ENCODE data around the gene PRPS1.
"Not testable (repeated sequence)": the region's sequence is repeated elsewhere in the genome, so short reads cannot be mapped to it uniquely, and the experiment has no call there.

PRPS1 gene

GRCh38 chrX:107603429-107604159 is 24.7 kb upstream of the PRPS1 start:
- ChIA-PET CTCF (no interaction called here), POLR2A (no interaction called here)
- H3K4me3 ChIP-seq (ENCODE audit: low read depth, low read length) = no peak overlapping the region
- no peak for DNase-seq (ENCODE audit: low read depth, low spot score)
- TF ChIP-seq CTCF (IDR thresholded peaks at IDR 0.05; ENCODE audit: insufficient read depth, low read length, missing control alignments) = no peak

GRCh38 chrX:107609061-107609460 is 19.2 kb upstream of the PRPS1 start:
- POLR2A ChIA-PET; DNase-seq (ENCODE audit: low read depth, low spot score); H3K4me3 ChIP-seq (ENCODE audit: low read depth, low read length); CTCF ChIA-PET: not testable (repeated sequence)

GRCh38 chrX:107610667-107611066 is 17.6 kb upstream of the PRPS1 start:
- no peak overlapping the region for H3K4me3 ChIP-seq (ENCODE audit: low read depth, low read length)
- no peak for TF ChIP-seq CTCF (IDR thresholded peaks at IDR 0.05; ENCODE audit: insufficient read depth, low read length, missing control alignments)
- ChIA-PET POLR2A (interaction anchor here (1.7 kb wide), 1 partner anchor 17 kb away, joined by 6 read pairs; the partner anchor contains the start of gene PRPS1), CTCF (no interaction called here)
- DNase-seq (ENCODE audit: low read depth, low spot score) = no peak

GRCh38 chrX:107619885-107620322 is 8.4 kb upstream of the PRPS1 start:
- no peak for DNase-seq (ENCODE audit: low read depth, low spot score)
- H3K4me3 ChIP-seq (ENCODE audit: low read depth, low read length) = no peak overlapping the region
- ChIA-PET CTCF (interaction anchor here (0.6 kb wide), 1 partner anchor 81 kb away, joined by 3 read pairs; no protein-coding TSS in a partner anchor), POLR2A (no interaction called here)
- TF ChIP-seq CTCF (IDR thresholded peaks at IDR 0.05; ENCODE audit: insufficient read depth, low read length, missing control alignments) = no peak

- POLR2A ChIA-PET = no interaction called here
- TF ChIP-seq CTCF (IDR thresholded peaks at IDR 0.05; ENCODE audit: insufficient read depth, low read length, missing control alignments) = no peak
- H3K4me3 ChIP-seq (ENCODE audit: low read depth, low read length) = no peak overlapping the region
- DNase-seq (ENCODE audit: low read depth, low spot score) = no peak
- CTCF ChIA-PET = no interaction called here
These were observed 3.4 kb upstream of the PRPS1 start for GRCh38 chrX:107624893-107625292.

GRCh38 chrX:107625739-107626138 is 2.6 kb upstream of the PRPS1 start:
- TF ChIP-seq CTCF (IDR thresholded peaks at IDR 0.05; ENCODE audit: insufficient read depth, low read length, missing control alignments) = no peak
- ChIA-PET CTCF (no interaction called here), POLR2A (no interaction called here)
- no peak for DNase-seq (ENCODE audit: low read depth, low spot score)
- no peak overlapping the region for H3K4me3 ChIP-seq (ENCODE audit: low read depth, low read length)

GRCh38 chrX:107626481-107626880 is 1.8 kb upstream of the PRPS1 start:
- DNase-seq (ENCODE audit: low read depth, low spot score) = no peak
- CTCF ChIA-PET = no interaction called here
- no peak overlapping the region for H3K4me3 ChIP-seq (ENCODE audit: low read depth, low read length)
- no peak for TF ChIP-seq CTCF (IDR thresholded peaks at IDR 0.05; ENCODE audit: insufficient read depth, low read length, missing control alignments)
- POLR2A ChIA-PET = no interaction called here

Data from AG04449 (cell line).